K562 (cell line): ENCODE data around the gene SOX30. TPM values are rescaled to one million over a fixed set of nuclear protein-coding genes. Genes with fewer than 3 reads are reported as not detected.
A peak's percentile ranks its signal among the peaks of the same experiment; 100 is the strongest.

ENCODE experiments used
- ATAC-seq: fragments of 200-7000 bp; cut with Tn5 transposase; 3 replicates; pipeline ENCODE4 v1.9.1; 2020; ENCODE audit warnings: moderate library complexity
- BruUV-seq: library from RNA; stranded (reverse); fragments of 400-500 nt; replicated peaks from 2 replicates; lab custom pipeline; 2021; lab: Mats Ljungman, UMichigan
- CTCF ChIA-PET: fragments of 300-600 bp; formaldehyde crosslinking; extraction: SDS; loops from one replicate; lab custom pipeline; 2021; ENCODE audit warnings: low intra/inter-chr PET ratio; lab: Yijun Ruan, JAX
- POLR2A ChIA-PET: fragments of 300-600, 350-650 bp; sonication (Branson Sonifier 250); formaldehyde crosslinking; extraction: SDS; loops from one replicate; lab custom pipeline; 2021; ENCODE audit warnings: antibody characterized with exemption, inconsistent platforms; lab: Yijun Ruan, JAX
- DNase-seq, 4 experiments: peaks; one replicate each; pipeline versions ENCODE4 v3.0.0 to v3.0.0-alpha.2; 2011 to 2018; ENCODE audit warnings: low spot score in 3 of 4, mixed read lengths in 3 of 4; ENCODE audit errors: extremely low read depth in 1 of 4
- FAIRE-seq: peaks from 2 replicates; lab custom pipeline; 2011; peaks lifted over from hg19 to GRCh38; lab: Jason Lieb, UNC
- H2AFZ ChIP-seq: 2 replicates; pipeline ENCODE4 v1.6.0; 2011; ENCODE audit warnings: low read depth, low read length, control low read depth, inconsistent platforms
- H3K27ac ChIP-seq: fragments of 200-600 bp; 3 replicates; pipeline ENCODE4 v1.8.0; 2011; ENCODE audit warnings: low read depth, mild to moderate bottlenecking, control low read depth, inconsistent platforms, low read length, moderate library complexity, mixed read lengths; ENCODE audit errors: extremely low read depth
- H3K27me3 ChIP-seq, 2 experiments: fragments of 300-600 bp in 1 of 2; 2 replicates in 1 of 2; 3 replicates in 1 of 2; pipeline versions ENCODE4 v1.6.0 to v1.8.0; 2011; ENCODE audit warnings: inconsistent platforms in 2 of 2, low read length in 2 of 2, mild to moderate bottlenecking in 1 of 2, mixed read lengths in 1 of 2, moderate library complexity in 1 of 2; ENCODE audit not compliant: control insufficient read depth in 2 of 2, insufficient read depth in 2 of 2
- H3K36me3 ChIP-seq: fragments of 300-600 bp; 3 replicates; pipeline ENCODE4 v1.8.0; 2011; ENCODE audit warnings: mild to moderate bottlenecking, low read length, inconsistent platforms; ENCODE audit not compliant: control insufficient read depth, insufficient read depth
- H3K4me1 ChIP-seq, 2 experiments: fragments of 200-600 bp in 1 of 2; replicated peaks in 1 of 2; 2 replicates in 1 of 2; 3 replicates in 1 of 2; pipeline versions ENCODE4 v1.5.1 to v1.8.0; 2011; ENCODE audit warnings: inconsistent platforms in 2 of 2, low read length in 2 of 2, mild to moderate bottlenecking in 1 of 2, mixed read lengths in 1 of 2, moderate library complexity in 1 of 2; ENCODE audit not compliant: control insufficient read depth in 2 of 2, insufficient read depth in 2 of 2
- H3K4me2 ChIP-seq: 2 replicates; pipeline ENCODE4 v1.6.1; 2011; ENCODE audit warnings: low read length, control low read depth, inconsistent platforms, mixed read lengths; ENCODE audit not compliant: insufficient read depth
- H3K4me3 ChIP-seq: fragments of 200-600 bp; sonication (generic), shearing (Covaris generic); 2 replicates; pipeline ENCODE4 v1.5.1; 2016; ENCODE audit warnings: control low read depth, inconsistent platforms
- H3K79me2 ChIP-seq: fragments of 200-600 bp; 3 replicates; pipeline ENCODE4 v1.8.0; 2011; ENCODE audit warnings: low read length, inconsistent platforms; ENCODE audit not compliant: control insufficient read depth, insufficient read depth
- H3K9ac ChIP-seq, 2 experiments: 2 replicates each; pipeline versions ENCODE4 v1.6.0 to v1.6.1; 2011; ENCODE audit warnings: low read depth in 2 of 2, low read length in 2 of 2, control low read depth in 1 of 2, inconsistent platforms in 1 of 2, mild to moderate bottlenecking in 1 of 2, mixed read lengths in 1 of 2; ENCODE audit not compliant: insufficient read depth in 1 of 2
- H3K9me1 ChIP-seq: one replicate; pipeline ENCODE4 v1.6.0; 2011; ENCODE audit warnings: inconsistent platforms, mild to moderate bottlenecking, low read length, moderate library complexity; ENCODE audit not compliant: control insufficient read depth, insufficient read depth
- H3K9me3 ChIP-seq: replicated peaks from 2 replicates; pipeline ENCODE4 v1.5.1; 2011; ENCODE audit warnings: low read depth, low read length, inconsistent platforms; ENCODE audit not compliant: control insufficient read depth, insufficient read depth
- H4K20me1 ChIP-seq: replicated peaks from 2 replicates; pipeline ENCODE4 v1.6.1; 2011; ENCODE audit warnings: low read length, inconsistent platforms, mixed read lengths; ENCODE audit not compliant: control insufficient read depth, insufficient read depth
- ARID2 ChIP-seq: fragments of 450-650 bp; IDR thresholded peaks from 2 replicates; pipeline ENCODE4 v1.6.1; 2017; ENCODE audit warnings: antibody characterized with exemption, mild to moderate bottlenecking
- CEBPB ChIP-seq: fragments of 450-650 bp; IDR thresholded peaks from 2 replicates; pipeline ENCODE4 v1.6.1; 2016; ENCODE audit warnings: missing genetic modification characterization, missing compliant biosample characterization
- CLOCK ChIP-seq: fragments of 250-450 bp; sonication (Bioruptor Pico); IDR thresholded peaks from 2 replicates; pipeline ENCODE4 v1.4.0; 2020; ENCODE audit warnings: mild to moderate bottlenecking, moderate library complexity, borderline replicate concordance
- ETV1 ChIP-seq: fragments of 450-650 bp; conservative IDR thresholded peaks from 2 replicates; pipeline ENCODE4 v1.6.1; 2016; ENCODE audit warnings: missing genetic modification characterization, control low read depth, low read depth, missing compliant biosample characterization
- FOXJ2 ChIP-seq: fragments of 200-800 bp; sonication (Bioruptor generic); IDR thresholded peaks from 2 replicates; pipeline ENCODE4 v1.6.1; 2016; ENCODE audit warnings: missing genetic modification characterization, missing compliant biosample characterization
- HSF4 ChIP-seq: fragments of 250-450 bp; sonication (Bioruptor Pico); IDR thresholded peaks from 2 replicates; pipeline ENCODE4 v2.1.2; 2022; ENCODE audit warnings: mild to moderate bottlenecking, moderate library complexity, borderline replicate concordance
- IRF1 ChIP-seq: sonication (generic); formaldehyde crosslinking; IDR thresholded peaks from 2 replicates; pipeline ENCODE4 v1.8.0; 2022; ENCODE audit warnings: missing genetic modification reagents, mild to moderate bottlenecking, borderline replicate concordance
- KDM1A ChIP-seq, 2 experiments: fragments of 450-650 bp; IDR thresholded peaks; 2 replicates each; pipeline ENCODE4 v1.6.1; 2016; ENCODE audit warnings: mild to moderate bottlenecking in 2 of 2
- MAFK ChIP-seq: IDR thresholded peaks from 2 replicates; pipeline ENCODE4 v1.6.1; 2011; ENCODE audit warnings: low read length, improper control_type of control experiment
- NELFE ChIP-seq: IDR thresholded peaks from 2 replicates; pipeline ENCODE4 v1.6.1; 2011; ENCODE audit warnings: mild to moderate bottlenecking; ENCODE audit not compliant: insufficient read depth, insufficient read length
- PKNOX1 ChIP-seq: fragments of 450-650 bp; IDR thresholded peaks from 2 replicates; pipeline ENCODE4 v1.6.1; 2016
- PYGO2 ChIP-seq: fragments of 450-650 bp; IDR thresholded peaks from 2 replicates; pipeline ENCODE4 v1.6.1; 2016; ENCODE audit warnings: mild to moderate bottlenecking, missing genetic modification characterization, moderate library complexity, missing compliant biosample characterization
- RUNX1 ChIP-seq: sonication (generic); IDR thresholded peaks from 2 replicates; pipeline ENCODE4 v1.6.1; 2016; ENCODE audit warnings: antibody characterized with exemption, low read depth
- SMAD2 ChIP-seq: fragments of 150-350 bp; IDR thresholded peaks from 2 replicates; pipeline ENCODE4 v1.6.1; 2014; ENCODE audit warnings: low read depth, mild to moderate bottlenecking, low read length
- SNIP1 ChIP-seq: fragments of 450-650 bp; IDR thresholded peaks from 2 replicates; pipeline ENCODE4 v1.7.1; 2017; ENCODE audit warnings: low read depth, mild to moderate bottlenecking
- TSC22D4 ChIP-seq: fragments of 450-650 bp; IDR thresholded peaks from 2 replicates; pipeline ENCODE4 v1.6.1; 2016; ENCODE audit warnings: missing genetic modification characterization, missing biosample characterization, control low read depth
- U2AF2 ChIP-seq: fragments of 200-400 bp; formaldehyde crosslinking; optimal IDR thresholded peaks from 2 replicates; pipeline ENCODE3; 2017; ENCODE audit warnings: low read depth, mild to moderate bottlenecking, low read length
- ZNF239 ChIP-seq: fragments of 250-450 bp; sonication (Bioruptor Pico); IDR thresholded peaks from 2 replicates; pipeline ENCODE4 v1.4.0; 2020; ENCODE audit warnings: mild to moderate bottlenecking
- ZNF699 ChIP-seq: fragments of 250-450 bp; sonication (Bioruptor Pico); IDR thresholded peaks from 2 replicates; pipeline ENCODE4 v1.8.0; 2021; ENCODE audit warnings: mild to moderate bottlenecking, moderate library complexity; ENCODE audit not compliant: insufficient replicate concordance
- ZNF764 ChIP-seq: fragments of 250-450 bp; sonication (Bioruptor Pico); IDR thresholded peaks from 2 replicates; pipeline ENCODE4 v1.4.0; 2020; ENCODE audit warnings: low read depth, mild to moderate bottlenecking, moderate library complexity
- ZNF780A ChIP-seq: fragments of 250-450 bp; sonication (Bioruptor Pico); IDR thresholded peaks from 2 replicates; pipeline ENCODE4 v1.5.0; 2021; ENCODE audit warnings: mild to moderate bottlenecking
- in situ Hi-C: fragments of 300-500 bp; cut with MboI; formaldehyde crosslinking; loops from 4 replicates; pipeline ENCODE4 v1.15.0; 2018; ENCODE audit warnings: inconsistent platforms, mixed read lengths
- intact Hi-C: fragments of 100-400 bp; cut with micrococcal nuclease; formaldehyde crosslinking; loops from 2 replicates; pipeline ENCODE4 v1.14.2; 2022
- polyA plus RNA-seq, 8 experiments: library from polyadenylated mRNA; depleted of rRNA in 4 of 8; stranded (reverse) in 5 of 8; unstranded in 3 of 8; fragments of >200 nt; fragmentation: Nextera tagmentation in 2 of 8; fragmentation: Illumina TruSeq in 1 of 8; extraction: Ambion mirVana in 2 of 8; extraction: Trizol in 1 of 8; gene quantifications; 2 replicates each; pipeline versions ENCODE4 v1.2.1 to v1.2.3, GENCODE V29; 2011 to 2014; ENCODE audit warnings: inconsistent platforms in 1 of 8, missing spikeins in 1 of 8
- total RNA-seq, 7 experiments: library from RNA; depleted of rRNA in 6 of 7; stranded (reverse); fragments of >200 nt in 6 of 7; fragmentation: Illumina TruSeq in 2 of 7; extraction: Trizol in 2 of 7; gene quantifications; 2 replicates each; pipeline versions ENCODE4 v1.2.1 to v1.2.3, GENCODE V29; 2011 to 2021; ENCODE audit warnings: low replicate concordance in 1 of 7

Gene SOX30
- total and polyA plus RNA-seq, 9 of the 15 experiments (the other 6 are each of a cell fraction or from before 2014, with no cell fraction given), result not detected

- peak; percentile 61 for TF ChIP-seq PKNOX1
- no peak for TF ChIP-seq CLOCK (CRISPR knock-in tag)
- TF ChIP-seq TSC22D4, result no peak
- no peak for TF ChIP-seq ETV1 (tag)
These were observed 28.1 kb downstream of the SOX30 start (continued) for GRCh38 chr5:157624144-157624543.

GRCh38 chr5:157620776-157621175 is 31.5 kb downstream of the SOX30 start:
- no TSS peak for BruUV-seq
- intact Hi-C loops, result no loop called here
- Histone ChIP-seq H3K27ac (no peak overlapping the region), H3K4me3 (no peak overlapping the region), H2AFZ (no peak overlapping the region), H4K20me1 (no peaks in the 10 kb centered on the region), H3K79me2 (no peaks in the 10 kb centered on the region), H3K4me2 (no peak overlapping the region), H3K4me1 (no peaks in the 10 kb centered on the region; a peak in 1 of 5 replicates), H3K9me1 (no peaks in the 10 kb centered on the region), H3K9me3 (no peaks in the 10 kb centered on the region), H3K27me3 (no peaks in the 10 kb centered on the region; a peak in 1 of 5 replicates), H3K9ac (no peak overlapping the region), H3K36me3 (no peaks in the 10 kb centered on the region)
- no peak for DNase-seq
- ChIA-PET POLR2A (no interaction called here), CTCF (no interaction called here)
- in situ Hi-C loops, result no loop called here
- no peak for ATAC-seq
- no peak for FAIRE-seq
- no peak for TF ChIP-seq ZNF780A (CRISPR knock-in tag)
- no peak for TF ChIP-seq U2AF2
- no peak for TF ChIP-seq FOXJ2
- TF ChIP-seq CEBPB, result no peak
- no peak for TF ChIP-seq MAFK
- no peak for TF ChIP-seq IRF1 (CRISPR knock-in tag)
- TF ChIP-seq SNIP1, result no peak
- no peak for TF ChIP-seq ZNF764 (CRISPR knock-in tag)
- TF ChIP-seq ZNF699, result no peak
- no peak for TF ChIP-seq ARID2
- TF ChIP-seq NELFE, result no peak
- no peak for TF ChIP-seq HSF4
- no peak for TF ChIP-seq PYGO2 (tag)
- no peak for TF ChIP-seq KDM1A (IDR thresholded peaks at IDR 0.05)
- TF ChIP-seq SMAD2, result no peak
- TF ChIP-seq ZNF239 (CRISPR knock-in tag), result no peak
- no peak for TF ChIP-seq RUNX1
